Measurements from ENCODE around the gene SMTNL2.

DNA sequence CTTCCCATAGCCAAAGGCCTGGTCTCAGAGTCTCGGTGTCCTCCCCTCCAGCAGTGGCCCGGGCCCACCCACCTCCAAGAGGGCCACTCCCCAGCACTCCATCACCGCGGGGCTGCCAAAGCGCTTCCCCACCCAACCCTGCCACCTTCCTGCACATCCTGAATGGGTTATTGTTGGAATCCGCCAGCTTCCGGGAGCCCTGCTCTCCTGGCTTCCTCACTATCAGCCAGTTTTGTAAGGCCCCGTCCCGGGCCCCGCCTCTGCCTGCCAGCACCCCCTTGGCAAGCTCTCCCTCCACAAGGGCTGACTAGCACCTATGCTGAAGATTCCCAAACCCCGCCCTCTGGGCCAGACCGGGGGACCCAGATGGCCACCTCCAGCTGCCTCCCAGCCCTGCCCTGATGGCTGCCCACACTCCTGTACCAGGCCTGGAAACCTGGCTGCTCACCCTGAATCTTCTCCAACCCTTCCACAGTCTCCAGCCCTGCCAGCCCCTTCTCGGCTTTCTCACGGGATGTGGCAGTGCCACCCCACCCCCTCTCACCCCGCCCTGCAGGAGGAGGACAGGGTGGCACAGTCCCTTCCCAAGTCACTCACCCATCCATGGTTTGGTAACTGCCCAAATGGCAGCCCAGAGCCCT, 43.5 kb upstream of the SMTNL2 start:
- TF ChIP-seq, protein P1, sequence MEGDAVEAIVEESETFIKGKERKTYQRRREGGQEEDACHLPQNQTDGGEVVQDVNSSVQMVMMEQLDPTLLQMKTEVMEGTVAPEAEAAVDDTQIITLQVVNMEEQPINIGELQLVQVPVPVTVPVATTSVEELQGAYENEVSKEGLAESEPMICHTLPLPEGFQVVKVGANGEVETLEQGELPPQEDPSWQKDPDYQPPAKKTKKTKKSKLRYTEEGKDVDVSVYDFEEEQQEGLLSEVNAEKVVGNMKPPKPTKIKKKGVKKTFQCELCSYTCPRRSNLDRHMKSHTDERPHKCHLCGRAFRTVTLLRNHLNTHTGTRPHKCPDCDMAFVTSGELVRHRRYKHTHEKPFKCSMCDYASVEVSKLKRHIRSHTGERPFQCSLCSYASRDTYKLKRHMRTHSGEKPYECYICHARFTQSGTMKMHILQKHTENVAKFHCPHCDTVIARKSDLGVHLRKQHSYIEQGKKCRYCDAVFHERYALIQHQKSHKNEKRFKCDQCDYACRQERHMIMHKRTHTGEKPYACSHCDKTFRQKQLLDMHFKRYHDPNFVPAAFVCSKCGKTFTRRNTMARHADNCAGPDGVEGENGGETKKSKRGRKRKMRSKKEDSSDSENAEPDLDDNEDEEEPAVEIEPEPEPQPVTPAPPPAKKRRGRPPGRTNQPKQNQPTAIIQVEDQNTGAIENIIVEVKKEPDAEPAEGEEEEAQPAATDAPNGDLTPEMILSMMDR (IDR thresholded peaks at IDR 0.05) = no peak
- no peak for TF ChIP-seq POLR2A (IDR thresholded peaks at IDR 0.05)
